Skeletal muscle satellite cell (primary cell): ENCODE data around the gene TEAD2.

Source experiments
- H3K27me3 ChIP-seq: 2 replicates; pipeline ENCODE4 v1.7.0; 2013; ENCODE audit warnings: low read length; ENCODE audit not compliant: control insufficient read depth, insufficient read depth
- H3K36me3 ChIP-seq: 2 replicates; pipeline ENCODE4 v1.7.0; 2013; ENCODE audit warnings: mild to moderate bottlenecking, control low read depth, low read length; ENCODE audit not compliant: insufficient read depth
- H3K4me1 ChIP-seq: 2 replicates; pipeline ENCODE4 v1.7.0; 2013; ENCODE audit warnings: low read length; ENCODE audit not compliant: control insufficient read depth, insufficient read depth
- H3K4me2 ChIP-seq: 2 replicates; pipeline ENCODE4 v1.7.0; 2013; ENCODE audit warnings: mild to moderate bottlenecking, low read length
- H3K4me3 ChIP-seq: 2 replicates; pipeline ENCODE4 v1.7.0; 2013; ENCODE audit warnings: low read length
- H3K9ac ChIP-seq: 2 replicates; pipeline ENCODE4 v1.7.0; 2013; ENCODE audit warnings: mild to moderate bottlenecking, low read depth, low read length, moderate library complexity
- H3K9me3 ChIP-seq: replicated peaks from 2 replicates; pipeline ENCODE4 v1.7.0; 2013; ENCODE audit warnings: mild to moderate bottlenecking, control low read depth, low read length

TEAD2 gene

DNA sequence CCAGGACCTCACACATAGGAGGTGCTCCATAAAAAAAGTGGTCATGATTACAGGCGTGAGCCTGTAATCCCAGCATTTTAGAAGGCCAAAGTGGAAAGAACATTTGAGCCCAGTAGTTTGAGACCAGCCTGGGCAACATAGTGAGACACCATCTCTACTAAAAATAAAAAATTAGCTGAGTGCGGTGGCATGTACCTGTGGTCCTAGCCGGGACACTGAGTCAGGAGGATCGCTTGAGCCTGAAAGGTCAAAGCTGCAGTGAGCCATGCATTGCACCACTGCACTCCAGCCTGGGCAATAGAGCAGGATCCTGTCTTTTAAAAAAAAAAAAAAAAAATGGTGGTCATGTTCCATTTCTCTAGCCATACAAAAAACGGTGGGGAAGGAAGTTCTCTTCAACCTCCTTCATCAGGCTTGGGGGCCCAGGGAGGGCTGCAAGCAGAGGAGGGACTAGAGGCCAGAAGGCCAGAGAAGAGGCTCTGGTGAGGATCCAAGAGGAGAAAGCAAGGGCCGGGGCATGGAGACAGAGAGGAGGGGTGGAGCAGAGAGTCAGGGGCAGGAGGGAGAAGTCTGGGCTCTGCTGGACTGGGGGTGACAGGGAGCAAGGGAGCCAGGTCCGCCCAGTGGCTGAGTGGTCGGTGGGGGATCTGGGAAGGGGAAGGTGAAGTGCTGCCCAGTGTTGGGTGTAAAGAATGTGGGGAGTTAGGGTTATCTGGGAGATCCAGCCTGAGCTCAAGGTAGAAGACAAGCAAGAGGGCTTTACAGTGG lies 34.7 kb upstream of the TEAD2 start:
- no peaks in the 10 kb centered on the region for H3K4me1 ChIP-seq
- H3K4me2 ChIP-seq: no peak overlapping the region
- no peak overlapping the region for H3K4me3 ChIP-seq
- peaks cover 56% of the 10 kb centered on the region for H3K27me3 ChIP-seq
- no peaks in the 10 kb centered on the region for H3K36me3 ChIP-seq
- H3K9me3 ChIP-seq: no peaks in the 10 kb centered on the region
- no peak overlapping the region for H3K9ac ChIP-seq

- H3K9ac ChIP-seq: no peak overlapping the region
- no peaks in the 10 kb centered on the region for H3K36me3 ChIP-seq
- H3K4me3 ChIP-seq: no peak overlapping the region
- no peak overlapping the region for H3K4me2 ChIP-seq
- H3K27me3 ChIP-seq: peaks cover 53% of the 10 kb centered on the region
- no peaks in the 10 kb centered on the region for H3K9me3 ChIP-seq
- no peaks in the 10 kb centered on the region for H3K4me1 ChIP-seq
These were observed 33.6 kb upstream of the TEAD2 start for GRCh38 chr19:49395581-49396407.

- no peaks in the 10 kb centered on the region for H3K4me1 ChIP-seq
- H3K9me3 ChIP-seq: no peaks in the 10 kb centered on the region
- H3K36me3 ChIP-seq: no peaks in the 10 kb centered on the region
- H3K27me3 ChIP-seq: peaks cover 63% of the 10 kb centered on the region
- no peak overlapping the region for H3K4me2 ChIP-seq
- H3K9ac ChIP-seq: no peak overlapping the region
- no peak overlapping the region for H3K4me3 ChIP-seq
These were observed 31.7 kb upstream of the TEAD2 start for GRCh38 chr19:49393881-49394280.

DNA sequence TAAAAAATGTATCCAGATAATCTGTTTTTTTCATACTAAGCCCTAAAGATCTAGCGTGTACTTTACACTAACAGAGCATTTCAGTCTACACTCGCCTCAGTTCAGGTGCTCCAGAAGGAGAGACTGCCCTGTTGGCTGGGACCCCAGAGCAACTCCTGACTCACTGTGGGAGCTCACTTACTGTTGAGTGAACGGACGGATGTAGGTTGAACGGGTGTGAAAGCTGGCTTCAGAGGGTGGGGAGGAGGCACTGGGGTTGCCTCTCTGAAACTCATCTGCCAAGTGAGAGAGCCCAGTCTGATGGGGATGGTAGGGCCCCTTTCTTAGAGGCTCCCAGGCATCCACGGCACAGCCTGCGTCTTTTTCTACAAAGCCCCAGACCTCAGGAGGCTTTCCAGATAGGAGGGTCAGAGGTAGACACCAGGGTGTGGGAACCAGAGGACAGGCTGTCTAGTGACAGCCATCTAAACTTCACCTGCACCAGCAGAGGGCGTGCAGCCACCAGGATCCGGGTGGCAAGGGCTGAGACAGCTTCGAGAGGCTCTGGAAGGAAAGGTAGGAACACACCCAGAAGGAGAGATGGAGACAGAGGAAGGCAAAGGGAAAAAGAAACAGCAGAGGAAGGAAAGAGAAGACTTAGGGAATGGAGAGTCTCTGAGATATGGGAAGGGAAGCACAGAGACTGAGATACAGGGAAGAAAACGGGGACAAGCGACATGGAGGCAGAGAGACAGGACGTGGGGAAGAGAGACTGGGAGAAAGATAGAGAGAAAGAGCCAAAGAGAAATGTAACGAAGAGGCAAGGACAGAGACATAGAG lies 29.6 kb upstream of the TEAD2 start:
- no peak overlapping the region for H3K4me2 ChIP-seq
- H3K27me3 ChIP-seq: peaks cover 53% of the 10 kb centered on the region
- H3K9me3 ChIP-seq: no peaks in the 10 kb centered on the region
- no peak overlapping the region for H3K4me3 ChIP-seq
- no peaks in the 10 kb centered on the region for H3K4me1 ChIP-seq
- H3K36me3 ChIP-seq: no peaks in the 10 kb centered on the region
- H3K9ac ChIP-seq: no peak overlapping the region

GRCh38 chr19:49390929-49391359 lies 28.7 kb upstream of the TEAD2 start:
- no peaks in the 10 kb centered on the region for H3K36me3 ChIP-seq

DNA sequence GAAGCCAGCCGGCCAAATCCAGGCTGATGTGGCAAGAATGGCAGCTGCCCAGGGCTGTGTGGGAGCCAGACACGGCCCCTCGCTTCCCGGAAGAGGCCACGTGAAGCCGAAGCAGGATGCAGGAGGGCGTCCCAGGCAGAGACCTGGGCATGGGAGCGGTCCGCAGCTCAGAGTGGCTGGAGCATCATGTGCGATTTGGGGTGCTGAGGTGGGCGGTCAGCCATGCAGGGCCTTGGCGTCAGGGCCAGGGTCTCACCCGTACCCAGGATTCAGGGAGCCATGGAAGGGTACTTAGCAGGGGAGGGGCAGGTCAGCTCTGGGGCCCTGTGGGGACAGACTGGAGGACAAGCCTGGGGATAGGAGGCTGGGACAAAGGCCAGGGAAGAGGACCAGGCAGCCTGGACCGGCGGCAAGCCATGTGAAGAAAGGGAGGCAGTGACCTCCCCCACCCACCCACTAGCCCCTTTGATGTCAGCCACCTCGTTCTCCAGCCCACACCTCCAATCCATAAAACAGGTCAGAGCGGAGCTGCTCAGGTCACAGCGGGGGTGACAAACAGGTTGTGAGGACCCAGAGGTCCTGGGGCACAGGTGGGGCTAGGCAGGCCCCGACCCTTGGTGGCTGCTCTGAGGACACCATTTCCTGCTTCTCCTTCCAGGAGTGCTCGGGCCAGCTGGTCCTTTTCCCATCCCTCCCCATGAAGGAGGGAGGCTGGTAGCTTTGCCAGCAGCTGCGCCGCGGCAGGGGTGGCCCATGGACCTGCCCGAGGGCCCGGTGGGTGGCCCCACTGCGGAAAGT lies 28.1 kb upstream of the TEAD2 start:
- Histone ChIP-seq H3K9ac (no peak overlapping the region), H3K9me3 (no peaks in the 10 kb centered on the region), H3K27me3 (peaks cover 48% of the 10 kb centered on the region), H3K4me1 (no peaks in the 10 kb centered on the region), H3K4me2 (no peak overlapping the region), H3K36me3 (no peaks in the 10 kb centered on the region), H3K4me3 (no peak overlapping the region)

More at GRCh38 chr19:49390929-49391359, 28.7 kb upstream of the TEAD2 start:
- Histone ChIP-seq H3K9me3 (no peaks in the 10 kb centered on the region), H3K9ac (no peak overlapping the region), H3K4me2 (no peak overlapping the region), H3K4me3 (no peak overlapping the region), H3K4me1 (no peaks in the 10 kb centered on the region), H3K27me3 (peaks cover 53% of the 10 kb centered on the region)

GRCh38 chr19:49389406-49389805 lies 27.2 kb upstream of the TEAD2 start:
- no peak overlapping the region for H3K4me2 ChIP-seq
- no peaks in the 10 kb centered on the region for H3K9me3 ChIP-seq
- H3K4me1 ChIP-seq: no peaks in the 10 kb centered on the region
- no peak overlapping the region for H3K4me3 ChIP-seq
- H3K36me3 ChIP-seq: no peaks in the 10 kb centered on the region
- peaks cover 39% of the 10 kb centered on the region for H3K27me3 ChIP-seq
- no peak overlapping the region for H3K9ac ChIP-seq

GRCh38 chr19:49387936-49388372 lies 25.7 kb upstream of the TEAD2 start, which contains the start of gene KASH5:
KASH5 (plus strand) TSS chr19:49388249; CDS start chr19:49390884, 2,635 bp downstream.
- H3K9me3 ChIP-seq: peaks cover 5% of the 10 kb centered on the region
- no peak within 1 kb of the TSS for H3K9ac ChIP-seq
- no peaks in the 10 kb centered on the region for H3K36me3 ChIP-seq
- no peak within 1 kb of the TSS for H3K4me2 ChIP-seq
- H3K4me1 ChIP-seq: no peaks in the 10 kb centered on the region
- no peak within 1 kb of the TSS for H3K4me3 ChIP-seq
- peaks cover 25% of the 10 kb centered on the region for H3K27me3 ChIP-seq

- H3K9ac ChIP-seq: no peak overlapping the region
- no peak overlapping the region for H3K4me2 ChIP-seq
- H3K4me1 ChIP-seq: no peaks in the 10 kb centered on the region
- H3K27me3 ChIP-seq: peaks cover 6% of the 10 kb centered on the region
- peaks cover 5% of the 10 kb centered on the region for H3K9me3 ChIP-seq
- no peak overlapping the region for H3K4me3 ChIP-seq
- H3K36me3 ChIP-seq: no peaks in the 10 kb centered on the region
These were observed 21.4 kb upstream of the TEAD2 start for GRCh38 chr19:49383599-49383998.

DNA sequence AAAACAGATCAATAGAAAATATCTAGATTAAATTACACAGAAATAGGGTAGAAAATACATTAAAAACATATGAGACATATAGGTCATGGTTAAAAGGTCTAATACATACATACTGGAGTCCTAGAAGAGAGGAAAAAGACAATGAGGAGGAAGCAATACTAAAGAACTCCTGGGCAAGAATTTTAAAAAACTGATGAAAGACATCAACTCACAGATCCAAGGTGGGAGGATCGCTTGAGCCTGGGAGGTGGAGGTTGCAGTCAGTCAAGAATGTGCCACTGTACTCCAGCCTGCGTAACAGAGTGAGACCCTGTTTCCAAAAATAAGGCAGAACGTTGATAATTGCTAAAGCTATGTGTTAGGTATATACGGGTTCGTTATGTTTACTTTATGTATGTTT lies 20.4 kb upstream of the TEAD2 start:
- Histone ChIP-seq H3K9ac (no peak overlapping the region), H3K36me3 (no peaks in the 10 kb centered on the region), H3K4me2 (no peak overlapping the region), H3K4me1 (no peaks in the 10 kb centered on the region), H3K4me3 (no peak overlapping the region), H3K9me3 (peaks cover 5% of the 10 kb centered on the region), H3K27me3 (peaks cover 6% of the 10 kb centered on the region)
